HepG2 (cell line): ENCODE results near the gene MYL11. TPM values are rescaled to one million over a fixed set of nuclear protein-coding genes. Genes with fewer than 3 reads are reported as not detected.

Experiments
- CHD2 ChIP-seq: IDR thresholded peaks from 2 replicates; pipeline ENCODE4 v1.6.1; 2011; ENCODE audit warnings: low read depth, low read length, improper control_type of control experiment
- DMTF1 ChIP-seq: sonication (generic); formaldehyde crosslinking; IDR thresholded peaks from 2 replicates; pipeline ENCODE4 v1.4.0; 2020; ENCODE audit warnings: mild to moderate bottlenecking, missing genetic modification reagents
- KDM4B ChIP-seq: sonication (generic); formaldehyde crosslinking; IDR thresholded peaks from 2 replicates; pipeline ENCODE4 v1.4.0; 2020; ENCODE audit warnings: missing genetic modification reagents
- LCORL ChIP-seq, 2 experiments: fragments of 450-650 bp in 1 of 2; sonication (generic) in 1 of 2; formaldehyde crosslinking in 1 of 2; IDR thresholded peaks; 2 replicates each; pipeline versions ENCODE4 v1.5.0 to v1.6.1; 2017 to 2020; ENCODE audit warnings: antibody characterized with exemption in 1 of 2, missing genetic modification reagents in 1 of 2
- MEF2D ChIP-seq: sonication (generic); formaldehyde crosslinking; IDR thresholded peaks from 2 replicates; pipeline ENCODE4 v1.5.1; 2020; ENCODE audit warnings: mild to moderate bottlenecking, missing genetic modification reagents
- NR3C1 ChIP-seq: sonication (generic); formaldehyde crosslinking; IDR thresholded peaks from 2 replicates; pipeline ENCODE4 v1.4.0; 2020; ENCODE audit warnings: missing genetic modification reagents
- SNAPC5 ChIP-seq: sonication (generic); formaldehyde crosslinking; IDR thresholded peaks from 2 replicates; pipeline ENCODE4 v1.8.1; 2023; ENCODE audit warnings: mild to moderate bottlenecking, missing genetic modification reagents, borderline replicate concordance
- TBP ChIP-seq: sonication (generic); formaldehyde crosslinking; IDR thresholded peaks from 2 replicates; pipeline ENCODE4 v1.5.0; 2020; ENCODE audit warnings: missing genetic modification reagents
- TP53 ChIP-seq: sonication (generic); formaldehyde crosslinking; conservative IDR thresholded peaks from 2 replicates; pipeline ENCODE4 v1.4.0; 2020; ENCODE audit warnings: missing genetic modification reagents
- ZFY ChIP-seq: sonication (generic); formaldehyde crosslinking; IDR thresholded peaks from 2 replicates; pipeline ENCODE4 v1.4.0; 2020; ENCODE audit warnings: missing genetic modification reagents
- ZKSCAN5 ChIP-seq: sonication (generic); formaldehyde crosslinking; IDR thresholded peaks from 2 replicates; pipeline ENCODE4 v1.5.1; 2020; ENCODE audit warnings: mild to moderate bottlenecking, missing genetic modification reagents
- ZNF362 ChIP-seq: sonication (generic); formaldehyde crosslinking; IDR thresholded peaks from 2 replicates; pipeline ENCODE4 v1.4.0; 2020; ENCODE audit warnings: missing genetic modification reagents, mild to moderate bottlenecking, borderline replicate concordance
- ZNF557 ChIP-seq: sonication (generic); formaldehyde crosslinking; IDR thresholded peaks from 2 replicates; pipeline ENCODE4 v1.4.0; 2020; ENCODE audit warnings: missing genetic modification reagents
- ZNF773 ChIP-seq: sonication (generic); formaldehyde crosslinking; IDR thresholded peaks from 2 replicates; pipeline ENCODE4 v1.4.0; 2020; ENCODE audit warnings: missing genetic modification reagents, borderline replicate concordance
- ZSCAN12 ChIP-seq: sonication (generic); formaldehyde crosslinking; IDR thresholded peaks from 2 replicates; pipeline ENCODE4 v1.9.0; 2021; ENCODE audit warnings: mild to moderate bottlenecking, missing genetic modification reagents
- polyA plus RNA-seq, 8 experiments: library from polyadenylated mRNA; depleted of rRNA in 3 of 8; stranded (reverse) in 7 of 8; unstranded in 1 of 8; fragments of >200 nt; fragmentation: Illumina TruSeq in 4 of 8; extraction: Trizol in 4 of 8; gene quantifications; 2 replicates each; pipeline versions ENCODE4 v1.2.1 to v1.2.3, GENCODE V29; 2011 to 2016; ENCODE audit warnings: low read depth in 4 of 8, missing spikeins in 1 of 8, mixed read lengths in 1 of 8; ENCODE audit not compliant: insufficient read depth in 1 of 8
- total RNA-seq, 5 experiments: library from RNA; depleted of rRNA; stranded (reverse); fragments of >200 nt; fragmentation: Illumina TruSeq; extraction: Trizol; gene quantifications; 2 replicates each; pipeline ENCODE4 v1.2.3, GENCODE V29; 2016; ENCODE audit warnings: low read depth in 1 of 5
- TF ChIP-seq, protein P1 (sequence below), 2 experiments: sonication (generic) in 1 of 2; formaldehyde crosslinking in 1 of 2; IDR thresholded peaks; 2 replicates each; pipeline versions ENCODE4 v1.5.1 to v1.6.1; 2011 to 2020; ENCODE audit warnings: borderline replicate concordance in 1 of 2, low read depth in 1 of 2, low read length in 1 of 2, mild to moderate bottlenecking in 1 of 2, missing genetic modification reagents in 1 of 2, moderate library complexity in 1 of 2
- TF ChIP-seq, protein P2 (sequence below), 2 experiments: fragments of 450-650 bp in 1 of 2; sonication (generic) in 1 of 2; formaldehyde crosslinking; IDR thresholded peaks; 2 replicates each; pipeline versions ENCODE4 v1.5.0 to v1.8.0; 2020 to 2022; ENCODE audit warnings: mild to moderate bottlenecking in 1 of 2, missing genetic modification reagents in 1 of 2
- TF ChIP-seq, protein P3 (sequence below): IDR thresholded peaks from 2 replicates; pipeline ENCODE4 v1.6.1; 2018; ENCODE audit warnings: missing genetic modification reagents, mild to moderate bottlenecking, missing compliant biosample characterization

Gene MYL11
- total and polyA plus RNA-seq, 2 of the 13 experiments (the other 11 are each of a cell fraction or from before 2014, with no cell fraction given), result not detected

DNA sequence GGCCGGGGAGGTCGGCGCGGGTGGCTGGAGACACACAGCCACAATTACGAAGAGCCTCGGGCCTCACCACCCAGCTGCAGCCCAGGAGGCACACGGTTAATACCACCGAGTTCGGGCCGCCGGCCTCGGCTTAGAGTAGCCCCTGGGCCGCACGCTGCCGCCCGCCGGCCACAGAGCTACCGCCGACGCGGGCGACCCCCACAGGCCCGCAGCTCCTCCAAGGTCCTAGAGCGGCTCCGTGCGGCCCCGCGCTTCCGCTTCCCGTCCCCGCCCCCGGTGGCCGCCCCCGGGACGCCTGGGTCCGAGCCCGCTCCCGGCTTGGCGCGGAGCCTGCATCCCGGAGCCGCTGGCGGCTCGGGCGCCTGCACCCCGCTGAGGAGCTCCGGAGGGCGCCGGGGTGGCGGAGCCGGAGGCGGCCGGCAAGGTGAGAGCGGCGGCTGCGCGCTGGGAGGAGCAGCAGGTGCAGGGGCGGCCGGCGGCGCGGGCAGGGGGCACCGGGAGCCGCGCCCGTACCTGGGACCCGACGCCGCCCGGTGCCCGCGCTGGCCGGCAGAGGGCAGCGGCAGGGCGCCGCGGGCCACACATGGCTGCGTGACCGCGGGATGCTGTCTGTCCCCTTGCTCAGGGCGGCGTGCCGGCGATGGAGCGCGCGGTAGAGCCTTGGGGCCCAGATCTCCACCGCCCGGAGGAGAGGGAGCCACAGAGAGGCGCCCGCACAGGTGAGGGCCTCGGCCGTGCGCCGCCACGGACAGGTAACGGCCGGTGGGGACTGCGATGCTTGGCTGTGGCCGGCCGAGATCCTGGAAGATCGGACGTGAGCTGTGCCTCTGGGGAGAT is 20.8 kb downstream of the MYL11 start, which contains the start of gene ZNF48 (continued):
- TF ChIP-seq, protein P1, sequence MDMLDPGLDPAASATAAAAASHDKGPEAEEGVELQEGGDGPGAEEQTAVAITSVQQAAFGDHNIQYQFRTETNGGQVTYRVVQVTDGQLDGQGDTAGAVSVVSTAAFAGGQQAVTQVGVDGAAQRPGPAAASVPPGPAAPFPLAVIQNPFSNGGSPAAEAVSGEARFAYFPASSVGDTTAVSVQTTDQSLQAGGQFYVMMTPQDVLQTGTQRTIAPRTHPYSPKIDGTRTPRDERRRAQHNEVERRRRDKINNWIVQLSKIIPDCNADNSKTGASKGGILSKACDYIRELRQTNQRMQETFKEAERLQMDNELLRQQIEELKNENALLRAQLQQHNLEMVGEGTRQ (IDR thresholded peaks at IDR 0.05; ENCODE audit: low read depth, low read length), result no peak
- TF ChIP-seq, protein P1 (CRISPR knock-in tag; IDR thresholded peaks at IDR 0.05; ENCODE audit: borderline replicate concordance), result no peak
- no peak for TF ChIP-seq ZNF773 (CRISPR knock-in tag)
- no peak; the same call in 1 of the 2 replicates for TF ChIP-seq ZNF557 (CRISPR knock-in tag)
- no peak for TF ChIP-seq LCORL (IDR thresholded peaks at IDR 0.05)
- peak; percentile 62; the same call in 1 of the 2 replicates for TF ChIP-seq LCORL (CRISPR knock-in tag; IDR thresholded peaks at IDR 0.05)
- no peak for TF ChIP-seq CHD2
- peak; percentile 58; the same call in 1 of the 2 replicates for TF ChIP-seq TP53 (CRISPR knock-in tag)
- TF ChIP-seq DMTF1 (CRISPR knock-in tag), result 0 out of 2 replicates have a peak, but pooled peaks have one; percentile 85
- TF ChIP-seq, protein P2, sequence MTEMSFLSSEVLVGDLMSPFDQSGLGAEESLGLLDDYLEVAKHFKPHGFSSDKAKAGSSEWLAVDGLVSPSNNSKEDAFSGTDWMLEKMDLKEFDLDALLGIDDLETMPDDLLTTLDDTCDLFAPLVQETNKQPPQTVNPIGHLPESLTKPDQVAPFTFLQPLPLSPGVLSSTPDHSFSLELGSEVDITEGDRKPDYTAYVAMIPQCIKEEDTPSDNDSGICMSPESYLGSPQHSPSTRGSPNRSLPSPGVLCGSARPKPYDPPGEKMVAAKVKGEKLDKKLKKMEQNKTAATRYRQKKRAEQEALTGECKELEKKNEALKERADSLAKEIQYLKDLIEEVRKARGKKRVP (CRISPR knock-in tag; IDR thresholded peaks at IDR 0.05), result peak in 1 of 2 experiments; percentile 27; a peak in 1 of 4 replicates
- no peak for TF ChIP-seq SNAPC5 (CRISPR knock-in tag)
- TF ChIP-seq ZNF362 (CRISPR knock-in tag), result peak; percentile 75; the same call in 1 of the 2 replicates
- TF ChIP-seq TBP (CRISPR knock-in tag), result no peak
- TF ChIP-seq NR3C1, result no peak
- TF ChIP-seq MEF2D (CRISPR knock-in tag), result no peak
- TF ChIP-seq KDM4B (CRISPR knock-in tag), result peak; percentile 17; the same call in 1 of the 2 replicates
- TF ChIP-seq ZKSCAN5 (CRISPR knock-in tag), result no peak
- TF ChIP-seq, protein P3, sequence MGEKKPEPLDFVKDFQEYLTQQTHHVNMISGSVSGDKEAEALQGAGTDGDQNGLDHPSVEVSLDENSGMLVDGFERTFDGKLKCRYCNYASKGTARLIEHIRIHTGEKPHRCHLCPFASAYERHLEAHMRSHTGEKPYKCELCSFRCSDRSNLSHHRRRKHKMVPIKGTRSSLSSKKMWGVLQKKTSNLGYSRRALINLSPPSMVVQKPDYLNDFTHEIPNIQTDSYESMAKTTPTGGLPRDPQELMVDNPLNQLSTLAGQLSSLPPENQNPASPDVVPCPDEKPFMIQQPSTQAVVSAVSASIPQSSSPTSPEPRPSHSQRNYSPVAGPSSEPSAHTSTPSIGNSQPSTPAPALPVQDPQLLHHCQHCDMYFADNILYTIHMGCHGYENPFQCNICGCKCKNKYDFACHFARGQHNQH, result peak; percentile 36
- TF ChIP-seq ZFY, result peak; percentile 89
- no peak for TF ChIP-seq ZSCAN12 (CRISPR knock-in tag)
